ENCODE results near the gene KRT13.
"Not testable (repeated sequence)": the region's sequence is repeated elsewhere in the genome, so short reads cannot be mapped to it uniquely, and the experiment has no call there.

Gene KRT13

DNA sequence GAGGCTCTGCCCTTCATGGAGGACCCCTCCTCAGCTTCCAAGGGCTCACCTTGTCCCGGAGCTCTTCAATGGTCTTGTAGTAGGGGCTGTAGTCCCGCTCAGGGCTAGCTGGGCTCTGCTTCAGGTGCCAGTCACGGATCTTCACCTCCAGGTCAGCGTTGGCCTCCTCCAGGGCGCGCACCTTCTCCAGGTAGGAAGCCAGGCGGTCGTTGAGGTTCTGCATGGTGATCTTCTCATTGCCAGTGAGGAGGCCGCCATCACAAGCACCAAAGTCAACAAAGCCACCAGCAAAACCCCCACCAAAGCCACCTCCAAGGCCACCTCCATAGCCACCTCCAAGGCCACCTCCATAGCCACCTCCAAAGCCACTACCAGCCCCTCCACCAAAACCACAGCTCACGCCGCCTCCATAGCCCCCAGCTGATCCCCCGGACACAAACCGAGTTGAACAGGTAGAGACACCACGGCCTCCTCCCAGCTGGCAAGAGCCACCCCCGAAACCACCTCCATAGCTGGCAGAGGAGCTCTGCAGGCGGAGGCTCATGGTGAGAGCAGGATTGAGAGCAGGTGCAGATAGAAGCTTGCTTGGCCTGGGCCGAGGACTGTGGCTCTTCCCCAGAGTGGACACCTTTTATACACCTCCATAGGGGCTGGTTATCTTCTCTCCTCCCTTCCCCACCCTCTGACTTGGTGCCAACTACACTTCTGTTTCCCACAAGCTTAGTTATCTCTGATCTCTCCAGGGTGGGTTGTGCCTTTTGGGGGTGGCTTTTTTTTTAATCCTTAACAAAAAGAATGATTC is at the start of gene KRT13:
TSS of gene KRT13 (minus strand) at position 606 of the 802 bp plus-strand sequence. CDS start at position 544, 62 bp downstream.
- DNase-seq, result no peak

- no peak for DNase-seq
Observed at GRCh38 chr17:41553987-41554680, 48.7 kb upstream of the KRT13 start.

GRCh38 chr17:41553176-41553575 is 47.8 kb upstream of the KRT13 start:
- DNase-seq, result no peak

DNA sequence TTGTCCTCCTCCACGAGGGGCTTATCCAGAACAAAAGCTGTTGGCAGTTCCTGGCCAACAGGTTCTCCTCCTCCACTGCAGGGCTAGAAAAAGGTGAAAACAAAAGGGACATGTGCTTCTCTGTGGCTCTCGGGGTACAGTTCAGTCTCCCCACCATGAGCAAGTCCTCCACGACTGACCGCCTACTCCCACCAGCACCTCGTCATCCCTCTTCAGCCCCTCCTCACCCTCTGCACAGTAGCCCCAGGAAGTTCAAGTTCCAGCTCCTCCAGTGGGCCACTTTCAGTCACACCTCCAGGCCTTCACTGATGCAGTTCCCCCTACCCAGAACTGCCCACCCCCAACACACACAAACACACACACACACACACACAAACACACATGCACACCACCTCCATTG is 47.0 kb upstream of the KRT13 start:
- no peak for DNase-seq

GRCh38 chr17:41551365-41551764 is 46.0 kb upstream of the KRT13 start:
- DNase-seq, result no peak

GRCh38 chr17:41549596-41550039 is 44.2 kb upstream of the KRT13 start:
- DNase-seq, result no peak

GRCh38 chr17:41548844-41549595 is 43.6 kb upstream of the KRT13 start:
- DNase-seq, result peak; percentile 84

GRCh38 chr17:41547921-41548843 is 42.8 kb upstream of the KRT13 start:
- DNase-seq, result peak; percentile 75

DNA sequence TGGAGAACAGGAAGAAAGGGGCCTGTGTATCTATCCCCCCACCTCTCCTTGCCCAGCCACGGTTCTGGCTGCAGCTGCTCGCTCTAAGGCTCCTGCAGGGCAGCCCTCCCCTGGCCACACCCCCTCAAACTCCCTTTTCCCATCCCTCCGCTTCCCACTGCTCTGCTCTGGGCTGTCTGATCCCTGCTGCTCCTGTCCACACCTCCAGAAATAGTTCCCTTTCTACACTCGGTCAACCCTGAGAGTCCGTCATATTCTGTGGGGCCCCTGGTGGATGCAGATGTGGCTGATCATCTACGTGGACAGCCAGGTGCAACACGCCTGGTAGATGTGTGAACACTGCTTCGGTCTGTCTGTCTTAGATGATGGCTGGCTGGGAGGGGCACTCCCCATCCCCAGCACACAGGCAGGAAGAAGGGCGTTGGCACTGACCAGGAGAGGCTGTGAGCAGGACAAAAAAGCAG is 42.0 kb upstream of the KRT13 start:
- no peak for DNase-seq

- no peak for DNase-seq
Observed at GRCh38 chr17:41546819-41547218, 41.4 kb upstream of the KRT13 start.

DNA sequence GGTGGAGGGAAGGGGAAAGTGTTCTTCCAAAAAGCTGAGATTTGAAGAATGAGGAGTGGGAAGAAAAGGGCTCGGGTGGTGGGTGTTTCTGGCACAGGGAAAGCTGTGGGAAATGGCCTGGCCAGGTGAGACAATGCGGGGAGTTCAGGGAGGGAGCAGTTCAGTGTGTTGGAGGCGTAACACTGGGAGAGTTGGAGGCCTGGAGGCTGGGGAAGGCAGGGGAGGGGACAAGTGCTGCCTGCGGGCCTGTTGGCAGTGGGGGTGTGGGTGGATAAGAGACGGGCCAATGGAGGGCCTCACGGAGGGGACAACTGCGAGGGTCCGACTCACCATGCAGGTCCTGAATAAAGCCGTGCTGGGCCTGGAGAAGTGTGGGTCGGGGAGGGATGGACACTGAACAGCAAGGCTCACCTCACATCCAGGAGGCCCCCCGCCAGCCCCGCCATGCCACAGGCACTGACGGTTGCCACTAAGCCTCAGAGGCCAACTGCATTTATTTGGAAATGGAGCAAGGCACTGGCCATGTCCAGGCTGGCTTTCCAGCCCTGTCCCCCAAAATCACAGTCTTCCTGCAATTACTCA is 40.5 kb upstream of the KRT13 start:
- DNase-seq, result no peak

DNA sequence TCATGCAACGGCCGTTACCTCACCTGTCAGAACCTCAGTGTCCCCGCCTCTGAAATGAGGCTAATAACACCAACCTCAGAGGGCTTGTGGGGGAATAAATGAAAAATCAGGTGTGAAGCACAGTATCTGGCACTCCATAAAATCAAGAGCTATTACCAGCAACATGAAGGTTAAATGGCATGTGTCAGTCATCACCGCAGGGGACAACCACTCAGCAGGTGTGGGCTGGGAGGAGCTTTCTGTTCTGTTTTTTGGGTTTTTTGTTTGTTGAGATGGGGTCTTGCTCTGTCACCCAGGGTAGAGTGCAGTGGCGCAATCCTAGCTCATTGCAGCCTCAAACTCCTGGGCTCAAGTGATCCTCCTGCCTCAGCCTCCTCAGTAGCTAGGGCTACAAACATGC is 39.5 kb upstream of the KRT13 start:
- no peak for DNase-seq

DNA sequence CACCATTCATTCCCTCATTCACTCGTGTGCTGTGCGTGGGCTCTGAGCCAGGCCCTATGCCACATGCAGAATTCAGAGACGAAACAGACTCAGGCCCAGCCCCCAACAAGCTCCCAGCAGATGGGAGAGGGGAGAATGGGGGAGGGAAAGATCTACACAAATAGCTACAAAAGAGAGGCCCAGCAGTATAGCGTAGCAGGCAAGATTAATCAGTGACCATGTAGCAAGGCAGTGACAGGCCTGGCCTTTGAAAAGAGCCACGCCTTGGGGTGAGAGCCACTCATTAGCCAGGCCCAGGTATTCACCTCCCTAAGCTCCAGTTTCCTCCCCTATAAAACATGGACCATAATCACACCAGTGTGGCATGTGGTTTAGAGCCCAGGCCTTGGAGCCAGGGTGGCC is 39.1 kb upstream of the KRT13 start:
- DNase-seq, result no peak

DNA sequence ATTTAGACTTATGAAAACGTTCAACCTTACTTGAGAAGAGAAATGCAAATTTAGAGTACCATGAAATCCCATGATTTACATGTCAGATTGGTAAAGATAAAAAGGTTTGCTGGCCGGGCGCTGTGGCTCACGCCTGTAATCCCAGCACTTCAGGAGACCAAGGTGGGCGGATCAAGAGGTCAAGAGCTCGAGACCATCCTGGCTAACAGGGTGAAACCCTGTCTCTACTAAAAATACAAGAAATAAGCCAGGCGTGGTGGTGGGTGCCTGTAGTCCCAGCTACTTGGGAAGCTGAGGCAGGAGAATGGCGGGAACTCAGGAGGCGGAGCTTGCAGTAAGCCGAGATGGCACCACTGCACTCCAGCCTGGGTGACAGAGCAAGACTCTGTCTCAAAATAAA is 37.4 kb upstream of the KRT13 start:
- DNase-seq, result not testable (repeated sequence)

GRCh38 chr17:41542357-41542756 is 36.9 kb upstream of the KRT13 start:
- DNase-seq, result no peak

GRCh38 chr17:41540921-41541625 is 35.7 kb upstream of the KRT13 start:
- no peak for DNase-seq

DNA sequence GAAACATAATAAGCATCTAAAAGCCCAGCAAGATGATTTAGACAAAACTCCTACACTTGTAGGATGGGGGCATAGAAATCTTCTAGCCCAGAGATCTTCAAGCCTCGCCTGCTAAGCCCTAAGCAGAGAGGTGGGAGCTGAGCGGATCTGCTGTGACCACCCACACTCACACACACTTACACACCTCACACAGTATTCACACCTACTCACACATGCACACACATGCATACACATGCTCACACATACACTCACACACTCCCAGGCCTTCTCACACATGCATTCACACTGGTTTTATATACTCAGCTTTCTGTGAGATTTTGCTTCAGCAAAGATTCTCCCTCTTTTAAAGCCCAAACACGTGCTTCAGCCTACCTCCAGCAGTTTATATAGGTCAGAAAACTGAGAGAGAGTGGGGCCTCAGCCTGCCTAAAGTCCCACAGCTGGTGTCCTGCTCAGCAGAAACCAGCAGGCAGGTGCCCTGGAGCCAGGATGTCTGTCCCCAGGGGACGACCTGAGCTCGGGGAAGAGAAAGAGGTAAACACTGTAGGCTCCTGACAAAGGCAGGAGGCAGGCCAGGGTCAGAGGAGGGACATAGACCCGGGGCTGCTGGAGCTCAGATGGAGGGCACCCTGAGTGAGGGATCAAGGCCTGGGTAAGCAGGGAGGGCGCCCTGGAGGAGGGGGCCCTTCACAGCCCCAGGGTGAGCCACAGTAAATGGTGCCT is 34.7 kb upstream of the KRT13 start:
- DNase-seq, result no peak

DNA sequence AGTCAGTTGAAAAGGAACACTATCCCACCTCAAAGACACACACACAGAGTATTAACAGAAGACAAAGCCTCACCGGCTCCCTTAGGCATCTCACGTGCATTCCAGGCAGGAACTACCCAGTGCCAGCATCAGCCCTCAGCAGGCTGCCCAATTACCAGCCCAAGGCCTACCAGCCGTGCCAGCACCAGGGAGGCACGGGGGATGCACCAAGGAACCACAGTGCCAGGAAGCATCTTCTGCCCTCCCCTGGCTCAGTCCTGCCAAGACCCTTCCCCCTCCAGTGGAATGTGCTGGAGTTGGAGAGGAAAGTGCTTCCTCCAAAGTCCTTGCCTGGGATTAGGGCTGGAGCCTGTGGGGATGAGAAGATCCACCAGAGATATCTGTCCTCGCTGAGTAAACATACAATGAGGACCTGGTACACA is 33.7 kb upstream of the KRT13 start:
- DNase-seq, result no peak

- DNase-seq, result no peak
Observed at GRCh38 chr17:41538565-41538991, 33.2 kb upstream of the KRT13 start.

- DNase-seq, result no peak
Observed at GRCh38 chr17:41537990-41538389, 32.6 kb upstream of the KRT13 start.

DNA sequence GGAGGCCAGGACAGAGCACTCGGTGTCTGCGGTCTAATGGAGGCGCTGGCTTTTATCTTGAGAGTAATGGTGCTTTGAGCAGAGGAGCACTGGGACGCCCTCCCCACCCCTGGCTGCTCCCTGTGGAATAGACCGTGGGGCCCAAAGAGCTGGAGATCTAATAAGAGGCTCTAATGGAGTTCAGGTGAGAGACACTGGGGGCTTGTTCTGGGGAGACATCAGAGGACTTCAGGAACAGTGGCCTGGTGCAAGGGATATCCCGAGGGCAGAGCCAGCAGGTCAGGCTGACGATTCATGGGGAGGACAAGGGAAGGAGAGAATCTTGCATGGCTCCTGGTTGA is 32.2 kb upstream of the KRT13 start:
- DNase-seq, result no peak

Data from activated CD4-positive, alpha-beta T cell treated with anti-CD3 and anti-CD28 coated beads, Interleukin-10, Interleukin-2, amounts not matched to agents 100 ng/mL and 50 ng/mL, durations not matched to agents 16 hours and 8 hours (primary cell).